CD4-positive, alpha-beta T cell treated with Interferon alpha-2 for 1 hour (primary cell): ENCODE results near the gene COA3.

Source experiments
- DNase-seq, 2 donors: peaks; one replicate each; pipeline ENCODE4 v3.0.0-alpha.2; 2020 to 2022

The COA3 gene

DNA sequence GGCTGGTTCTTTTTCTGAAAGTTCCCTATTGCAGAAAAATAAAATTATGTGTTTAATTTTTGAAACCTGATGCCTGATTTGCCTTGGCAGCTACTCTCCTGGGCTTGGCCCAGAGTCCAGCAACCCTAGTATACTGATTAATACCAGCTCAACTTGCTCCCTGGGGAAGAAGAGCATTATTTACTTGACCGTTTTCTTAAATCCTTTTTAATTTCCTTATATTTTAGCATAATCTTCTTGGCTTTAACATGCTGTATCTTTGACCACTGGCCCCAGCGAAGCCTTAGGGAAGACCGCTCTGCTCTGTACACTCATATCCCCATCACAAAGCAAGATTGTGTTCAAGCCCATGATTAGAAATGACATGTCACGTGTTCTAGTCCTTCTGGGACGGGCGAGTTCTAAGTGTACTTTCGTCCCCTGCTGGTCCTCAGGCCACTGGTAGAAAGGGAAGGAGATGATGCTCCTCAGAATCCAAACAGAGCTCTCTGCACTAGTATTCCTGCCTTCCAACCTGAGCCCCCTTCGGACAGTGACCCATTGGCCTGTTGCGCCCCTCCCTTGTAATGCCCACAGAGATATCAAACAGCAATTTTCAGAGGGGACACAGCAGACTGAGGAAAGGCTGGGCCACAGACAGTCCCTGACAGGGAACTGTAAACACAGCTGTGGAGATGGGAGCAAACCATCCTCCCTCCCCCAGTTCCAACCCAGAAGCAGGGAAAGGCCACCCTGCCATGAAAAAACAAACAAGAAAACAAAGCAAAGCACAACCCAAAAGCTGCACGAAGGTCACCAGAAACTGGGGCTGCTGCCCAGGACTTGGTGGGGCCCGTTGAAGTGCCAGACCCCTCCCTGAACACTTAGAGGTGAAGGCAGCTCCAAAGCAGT, 49.4 kb downstream of the COA3 start:
- DNase-seq: no peak

- no peak for DNase-seq
Observed at GRCh38 chr17:42748202-42748907, 50.1 kb downstream of the COA3 start.
